Head of caudate nucleus (tissue), 42 donors: Measurements from ENCODE around the gene PPM1H.
A peak's percentile ranks its signal among the peaks of the same experiment; 100 is the strongest.

Experiments
- DNase-seq, 42 donors: peaks; one replicate each; pipeline versions ENCODE4 v3.0.0 to v3.0.0-alpha.2; 2020 to 2021; ENCODE audit warnings: mixed read lengths in 7 of 42
- intact Hi-C: fragments of 100-400 bp; cut with DNase I; formaldehyde crosslinking; loops from one replicate; pipeline ENCODE4 v1.15.0; 2022

PPM1H gene

GRCh38 chr12:62716037-62716436 is 218.9 kb downstream of the PPM1H start:
- intact Hi-C loops: loop anchor here (5.0 to 10.0 kb wide), 2 partner anchors 114 to 209 kb away; no protein-coding TSS in a partner anchor
- no peak for DNase-seq

- intact Hi-C loops: loop anchor here (5.0 to 10.0 kb wide), 2 partner anchors 113 to 210 kb away; no protein-coding TSS in a partner anchor
- DNase-seq: peak; percentile 18 to 86 (median 56)
These were observed 219.9 kb downstream of the PPM1H start for GRCh38 chr12:62714774-62715721.

- intact Hi-C loops: loop anchor here (10.0 kb wide), 1 partner anchor 211 kb away; no protein-coding TSS in a partner anchor
- no peak for DNase-seq
These were observed 220.7 kb downstream of the PPM1H start for GRCh38 chr12:62714181-62714773.

- DNase-seq: no peak
- intact Hi-C loops: loop anchor here (10.0 kb wide), 1 partner anchor 211 kb away; no protein-coding TSS in a partner anchor
These were observed 221.2 kb downstream of the PPM1H start for GRCh38 chr12:62713723-62714122.

- no peak for DNase-seq
- intact Hi-C loops: loop anchor here (10.0 kb wide), 1 partner anchor 212 kb away; no protein-coding TSS in a partner anchor
These were observed 222.0 kb downstream of the PPM1H start for GRCh38 chr12:62712681-62713573.

- no peak for DNase-seq
- intact Hi-C loops: loop anchor here (10.0 kb wide), 1 partner anchor 213 kb away; no protein-coding TSS in a partner anchor
These were observed 223.2 kb downstream of the PPM1H start for GRCh38 chr12:62711631-62712241.

- intact Hi-C loops: no loop called here
- DNase-seq: no peak
These were observed 225.6 kb downstream of the PPM1H start for GRCh38 chr12:62709311-62709710.

- intact Hi-C loops: no loop called here
- no peak for DNase-seq
These were observed 227.0 kb downstream of the PPM1H start for GRCh38 chr12:62707939-62708338.

GRCh38 chr12:62705846-62706245 is 229.1 kb downstream of the PPM1H start:
- DNase-seq: no peak
- intact Hi-C loops: no loop called here

GRCh38 chr12:62703011-62703380 is 232.0 kb downstream of the PPM1H start:
- no peak for DNase-seq
- intact Hi-C loops: no loop called here

- intact Hi-C loops: no loop called here
- no peak for DNase-seq
These were observed 233.5 kb downstream of the PPM1H start for GRCh38 chr12:62701492-62701891.

GRCh38 chr12:62700091-62700880 is 234.7 kb downstream of the PPM1H start:
- intact Hi-C loops: no loop called here
- DNase-seq: no peak

- intact Hi-C loops: no loop called here
- DNase-seq: no peak
These were observed 236.2 kb downstream of the PPM1H start for GRCh38 chr12:62698701-62699101.

GRCh38 chr12:62697893-62698292 is 237.1 kb downstream of the PPM1H start:
- intact Hi-C loops: no loop called here
- no peak for DNase-seq

GRCh38 chr12:62695696-62696095 is 239.3 kb downstream of the PPM1H start:
- intact Hi-C loops: no loop called here
- no peak for DNase-seq

GRCh38 chr12:62694632-62695031 is 240.3 kb downstream of the PPM1H start:
- intact Hi-C loops: no loop called here
- DNase-seq: no peak

- no peak for DNase-seq
- intact Hi-C loops: no loop called here
These were observed 240.8 kb downstream of the PPM1H start for GRCh38 chr12:62694116-62694515.
